ENCODE results near the gene PRDM16.

GRCh38 chr1:3243304-3243703 lies 174.3 kb downstream of the PRDM16 start:
- TF ChIP-seq CTCF (IDR thresholded peaks at IDR 0.05) = no peak
- TF ChIP-seq ZNF416 (CRISPR knock-in tag; IDR thresholded peaks at IDR 0.05) = no peak
- TF ChIP-seq FOXP1 (CRISPR knock-in tag; IDR thresholded peaks at IDR 0.05; ENCODE audit: borderline replicate concordance) = no peak
- no peak for TF ChIP-seq ZBTB21 (CRISPR knock-in tag; IDR thresholded peaks at IDR 0.05; ENCODE audit: borderline replicate concordance)
